Lower lobe of right lung (tissue), 2 donors: ENCODE measurements around the gene FAM181A. TPM values are rescaled to one million over a fixed set of nuclear protein-coding genes. Genes with fewer than 3 reads are reported as not detected.
A peak's percentile ranks its signal among the peaks of the same experiment; 100 is the strongest.

Experiments used
- ATAC-seq, 2 donors: fragments of 200-7000 bp; cut with Tn5 transposase; one replicate each; pipeline ENCODE4 v1.9.1; 2020 to 2022; ENCODE audit warnings: mild to moderate bottlenecking in 2 of 2, moderate library complexity in 2 of 2
- DNase-seq: peaks from one replicate; pipeline ENCODE4 v3.0.0-alpha.2; 2020
- H3K27ac ChIP-seq: fragments of 200-600 bp; one replicate; pipeline ENCODE4 v1.8.0; 2022
- H3K27me3 ChIP-seq: fragments of 200-600 bp; one replicate; pipeline ENCODE4 v1.8.0; 2022; ENCODE audit warnings: low read depth
- H3K36me3 ChIP-seq: fragments of 200-600 bp; one replicate; pipeline ENCODE4 v1.8.0; 2022; ENCODE audit warnings: mild to moderate bottlenecking
- H3K4me1 ChIP-seq: fragments of 200-600 bp; one replicate; pipeline ENCODE4 v1.8.0; 2022
- H3K4me3 ChIP-seq: fragments of 200-600 bp; one replicate; pipeline ENCODE4 v1.8.0; 2022; ENCODE audit warnings: mild to moderate bottlenecking
- H3K9me3 ChIP-seq: fragments of 200-600 bp; one replicate; pipeline ENCODE4 v1.8.0; 2022
- intact Hi-C: fragments of 100-400 bp; cut with DNase I; formaldehyde crosslinking; loops from one replicate; pipeline ENCODE4 v1.11.0; 2022
- total RNA-seq: library from RNA; stranded (reverse); fragmentation: NEBNext Ultra II Directional; extraction: Animal tissue kit (Norgen Biotek cat#: 25700); gene quantifications from one replicate; pipeline ENCODE4 v1.2.1, GENCODE V29; 2021
- TF ChIP-seq, protein P1 (sequence below): fragments of 200-600 bp; IDR thresholded peaks from one replicate; pipeline ENCODE4 v1.8.0; 2022; ENCODE audit warnings: antibody characterized with exemption, mild to moderate bottlenecking
- donor health status: DM: no; HTN: yes; CAD: no; lungs with severe emphysema.

Gene FAM181A
- total RNA-seq, 1 donor from 2014 or later, result 6.4 TPM

- no peak overlapping the region for H3K4me3 ChIP-seq
- H3K9me3 ChIP-seq, result no peaks in the 10 kb centered on the region
- no peak overlapping the region for H3K27ac ChIP-seq
- ATAC-seq (peak; percentile 68 to 71), DNase-seq (peak; percentile 81)
- intact Hi-C loops, result no loop called here
- TF ChIP-seq, protein P1, sequence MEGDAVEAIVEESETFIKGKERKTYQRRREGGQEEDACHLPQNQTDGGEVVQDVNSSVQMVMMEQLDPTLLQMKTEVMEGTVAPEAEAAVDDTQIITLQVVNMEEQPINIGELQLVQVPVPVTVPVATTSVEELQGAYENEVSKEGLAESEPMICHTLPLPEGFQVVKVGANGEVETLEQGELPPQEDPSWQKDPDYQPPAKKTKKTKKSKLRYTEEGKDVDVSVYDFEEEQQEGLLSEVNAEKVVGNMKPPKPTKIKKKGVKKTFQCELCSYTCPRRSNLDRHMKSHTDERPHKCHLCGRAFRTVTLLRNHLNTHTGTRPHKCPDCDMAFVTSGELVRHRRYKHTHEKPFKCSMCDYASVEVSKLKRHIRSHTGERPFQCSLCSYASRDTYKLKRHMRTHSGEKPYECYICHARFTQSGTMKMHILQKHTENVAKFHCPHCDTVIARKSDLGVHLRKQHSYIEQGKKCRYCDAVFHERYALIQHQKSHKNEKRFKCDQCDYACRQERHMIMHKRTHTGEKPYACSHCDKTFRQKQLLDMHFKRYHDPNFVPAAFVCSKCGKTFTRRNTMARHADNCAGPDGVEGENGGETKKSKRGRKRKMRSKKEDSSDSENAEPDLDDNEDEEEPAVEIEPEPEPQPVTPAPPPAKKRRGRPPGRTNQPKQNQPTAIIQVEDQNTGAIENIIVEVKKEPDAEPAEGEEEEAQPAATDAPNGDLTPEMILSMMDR, result peak; percentile 97
- no peaks in the 10 kb centered on the region for H3K36me3 ChIP-seq
- peaks cover 15% of the 10 kb centered on the region for H3K27me3 ChIP-seq
- no peaks in the 10 kb centered on the region for H3K4me1 ChIP-seq
These were observed 34.1 kb upstream of the FAM181A start for GRCh38 chr14:93892923-93893558.

GRCh38 chr14:93893661-93894261 lies 33.4 kb upstream of the FAM181A start:
- no peaks in the 10 kb centered on the region for H3K36me3 ChIP-seq
- no peak for DNase-seq
- TF ChIP-seq, protein P1, result no peak
- ATAC-seq, result no peak
- H3K27ac ChIP-seq, result no peak overlapping the region
- no peaks in the 10 kb centered on the region for H3K4me1 ChIP-seq
- no peak overlapping the region for H3K4me3 ChIP-seq
- intact Hi-C loops, result no loop called here
- H3K9me3 ChIP-seq, result no peaks in the 10 kb centered on the region
- H3K27me3 ChIP-seq, result peaks cover 10% of the 10 kb centered on the region

DNA sequence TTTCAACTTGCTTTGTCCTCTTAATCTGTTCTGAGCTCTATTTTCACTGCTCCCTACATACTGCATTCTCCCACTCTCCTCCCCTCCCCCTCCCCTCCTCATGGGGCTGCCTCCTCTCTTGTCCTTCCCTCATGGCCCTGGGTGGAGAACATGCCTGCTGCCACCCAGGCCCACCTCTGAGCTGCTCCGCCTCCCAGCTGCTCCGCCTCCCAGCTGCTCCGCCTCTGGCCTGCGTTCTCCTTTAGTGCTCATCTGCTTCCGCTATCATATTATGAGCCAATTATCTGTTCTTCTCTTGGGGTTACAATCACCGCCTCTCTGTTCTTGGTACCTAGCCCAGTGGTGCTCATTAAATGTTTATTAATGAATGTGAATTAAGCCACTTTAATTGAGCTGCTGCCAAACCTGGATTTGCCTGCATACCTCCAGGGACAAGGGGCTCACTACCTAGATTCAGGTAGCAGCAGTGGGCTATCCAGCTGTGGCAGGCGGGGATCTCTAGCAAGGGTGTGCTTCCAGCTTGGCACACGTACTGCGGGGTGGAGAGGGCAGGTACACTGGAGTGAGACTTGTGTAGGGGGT lies 32.0 kb upstream of the FAM181A start:
- no peak overlapping the region for H3K27ac ChIP-seq
- no peaks in the 10 kb centered on the region for H3K36me3 ChIP-seq
- no peaks in the 10 kb centered on the region for H3K4me1 ChIP-seq
- TF ChIP-seq, protein P1, result no peak
- intact Hi-C loops, result no loop called here
- no peak overlapping the region for H3K4me3 ChIP-seq
- peaks cover 6% of the 10 kb centered on the region for H3K27me3 ChIP-seq
- H3K9me3 ChIP-seq, result no peaks in the 10 kb centered on the region
- DNase-seq (no peak), ATAC-seq (no peak)

GRCh38 chr14:93897476-93897845 lies 29.7 kb upstream of the FAM181A start:
- Histone ChIP-seq H3K27me3 (peaks cover 4% of the 10 kb centered on the region), H3K4me1 (no peaks in the 10 kb centered on the region), H3K9me3 (no peaks in the 10 kb centered on the region), H3K4me3 (no peak overlapping the region), H3K27ac (no peak overlapping the region), H3K36me3 (no peaks in the 10 kb centered on the region)
- intact Hi-C loops, result no loop called here
- DNase-seq, result no peak
- ATAC-seq, result no peak
- TF ChIP-seq, protein P1, result no peak

DNA sequence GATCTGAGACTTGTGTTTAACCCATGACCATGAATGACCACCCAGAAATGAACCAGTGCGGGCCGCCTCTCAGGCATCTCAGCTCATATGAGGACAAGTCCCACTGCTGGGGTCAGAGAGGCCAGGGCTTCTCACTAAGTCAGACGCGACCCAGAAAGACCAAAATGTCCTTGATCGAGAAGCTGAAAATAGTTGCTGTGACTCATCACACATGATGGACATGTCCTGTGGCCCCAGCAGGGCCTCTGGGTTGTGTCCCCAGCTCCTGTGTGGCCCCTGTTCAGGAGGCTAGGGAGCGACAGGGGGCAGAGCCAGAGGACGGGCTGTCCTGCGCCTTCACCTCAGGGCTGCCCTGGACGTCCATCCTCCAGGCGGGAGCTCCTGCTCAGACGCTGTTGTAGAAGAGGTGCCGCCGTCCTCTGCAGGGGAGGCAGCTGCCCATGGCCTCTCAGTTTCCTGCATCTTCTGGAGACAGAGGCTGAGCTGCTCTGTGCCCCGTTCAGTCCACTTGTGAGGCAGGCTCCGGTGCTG lies 29.0 kb upstream of the FAM181A start:
- H3K9me3 ChIP-seq, result no peaks in the 10 kb centered on the region
- H3K27me3 ChIP-seq, result peaks cover 4% of the 10 kb centered on the region
- no peaks in the 10 kb centered on the region for H3K4me1 ChIP-seq
- no peaks in the 10 kb centered on the region for H3K36me3 ChIP-seq
- TF ChIP-seq, protein P1, result no peak
- DNase-seq, result no peak
- no peak overlapping the region for H3K4me3 ChIP-seq
- no peak overlapping the region for H3K27ac ChIP-seq
- intact Hi-C loops, result no loop called here
- no peak for ATAC-seq
